Measurements from ENCODE around the gene PHACTR3.

Gene PHACTR3

DNA sequence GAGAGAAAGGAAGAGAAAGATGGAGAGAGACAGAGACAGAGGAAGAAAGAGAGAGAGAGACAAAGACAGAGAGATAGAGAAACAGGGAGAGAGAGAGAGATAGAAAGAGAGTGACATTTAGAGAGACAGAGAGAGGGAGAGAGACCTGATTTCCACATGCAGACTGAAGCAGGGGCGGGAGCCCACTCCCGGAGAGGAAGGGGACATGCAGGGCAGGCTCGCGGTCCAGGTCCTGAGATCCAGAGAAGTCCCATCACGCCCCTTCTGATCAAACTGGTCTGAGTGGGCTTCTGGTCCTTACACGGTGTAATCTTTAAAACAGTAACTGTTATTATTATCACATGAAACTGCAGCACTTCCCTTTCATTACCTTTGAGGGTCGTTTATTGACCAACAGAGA, 62.2 kb downstream of the PHACTR3 start:
- no peak overlapping the region for H3K4me3 ChIP-seq (ENCODE audit: low read depth in 1 of 5, low read length in 5 of 5)
- no peak overlapping the region for H3K9ac ChIP-seq (ENCODE audit: low read length in 5 of 5)
- H3K4me1 ChIP-seq (ENCODE audit: control insufficient read depth in 5 of 5, insufficient read depth in 5 of 5, low read length in 5 of 5): no peaks in the 10 kb centered on the region
- H3K27me3 ChIP-seq (ENCODE audit: control insufficient read depth in 5 of 5, insufficient read depth in 4 of 5, low read length in 5 of 5): peaks cover 6 to 29% (median 21%) of the 10 kb centered on the region in 5 donors
- no peaks in the 10 kb centered on the region for H3K9me3 ChIP-seq (ENCODE audit: control insufficient read depth in 5 of 5, low read length in 5 of 5)
- no peaks in the 10 kb centered on the region for H3K36me3 ChIP-seq (ENCODE audit: control insufficient read depth in 5 of 5, insufficient read depth in 5 of 5, low read length in 5 of 5)
- H3K27ac ChIP-seq (ENCODE audit: low read depth, low read length): no peak overlapping the region

DNA sequence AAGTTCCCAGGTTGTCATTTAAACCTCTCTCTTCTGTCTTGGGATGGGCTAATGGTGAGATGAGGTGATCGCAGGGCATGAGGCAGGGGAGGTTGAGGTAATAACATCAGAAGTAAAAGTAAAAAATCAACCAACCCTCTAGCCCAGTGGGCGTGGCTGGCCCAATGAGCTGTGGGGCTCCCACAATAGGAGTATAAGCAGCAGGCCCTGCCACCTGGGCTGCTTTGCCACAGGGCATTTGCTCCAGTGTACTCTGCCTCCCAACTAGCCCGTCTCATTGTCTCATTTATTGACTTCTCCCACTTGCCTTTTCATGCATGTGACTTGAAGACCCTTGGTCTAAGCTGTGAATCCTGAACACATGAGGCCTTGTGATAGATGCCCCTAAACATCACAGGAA, 62.8 kb downstream of the PHACTR3 start:
- H3K27me3 ChIP-seq (ENCODE audit: control insufficient read depth in 5 of 5, insufficient read depth in 4 of 5, low read length in 5 of 5): peaks cover 3 to 27% (median 24%) of the 10 kb centered on the region in 5 donors
- no peaks in the 10 kb centered on the region for H3K9me3 ChIP-seq (ENCODE audit: control insufficient read depth in 5 of 5, low read length in 5 of 5)
- H3K27ac ChIP-seq (ENCODE audit: low read depth, low read length): no peak overlapping the region
- no peaks in the 10 kb centered on the region for H3K36me3 ChIP-seq (ENCODE audit: control insufficient read depth in 5 of 5, insufficient read depth in 5 of 5, low read length in 5 of 5)
- H3K9ac ChIP-seq (ENCODE audit: low read length in 5 of 5): no peak overlapping the region
- H3K4me1 ChIP-seq (ENCODE audit: control insufficient read depth in 5 of 5, insufficient read depth in 5 of 5, low read length in 5 of 5): no peaks in the 10 kb centered on the region
- H3K4me3 ChIP-seq (ENCODE audit: low read depth in 1 of 5, low read length in 5 of 5): no peak overlapping the region

GRCh38 chr20:59667981-59668515, 63.7 kb downstream of the PHACTR3 start:
- Histone ChIP-seq H3K27me3 (ENCODE audit: control insufficient read depth in 5 of 5, insufficient read depth in 4 of 5, low read length in 5 of 5) (peaks cover 0 to 24% (median 21%) of the 10 kb centered on the region in 5 donors), H3K4me1 (ENCODE audit: control insufficient read depth in 5 of 5, insufficient read depth in 5 of 5, low read length in 5 of 5) (no peaks in the 10 kb centered on the region), H3K27ac (ENCODE audit: low read depth, low read length) (no peak overlapping the region), H3K9ac (ENCODE audit: low read length in 5 of 5) (no peak overlapping the region), H3K36me3 (ENCODE audit: control insufficient read depth in 5 of 5, insufficient read depth in 5 of 5, low read length in 5 of 5) (no peaks in the 10 kb centered on the region), H3K9me3 (ENCODE audit: control insufficient read depth in 5 of 5, low read length in 5 of 5) (no peaks in the 10 kb centered on the region), H3K4me3 (ENCODE audit: low read depth in 1 of 5, low read length in 5 of 5) (no peak overlapping the region)

- H3K27ac ChIP-seq (ENCODE audit: low read depth, low read length): no peak overlapping the region
- H3K9me3 ChIP-seq (ENCODE audit: control insufficient read depth in 5 of 5, low read length in 5 of 5): no peaks in the 10 kb centered on the region
- peaks cover 0 to 26% (median 17%) of the 10 kb centered on the region in 5 donors for H3K27me3 ChIP-seq (ENCODE audit: control insufficient read depth in 5 of 5, insufficient read depth in 4 of 5, low read length in 5 of 5)
- no peaks in the 10 kb centered on the region for H3K36me3 ChIP-seq (ENCODE audit: control insufficient read depth in 5 of 5, insufficient read depth in 5 of 5, low read length in 5 of 5)
- no peak overlapping the region for H3K9ac ChIP-seq (ENCODE audit: low read length in 5 of 5)
- H3K4me3 ChIP-seq (ENCODE audit: low read depth in 1 of 5, low read length in 5 of 5): no peak overlapping the region
- H3K4me1 ChIP-seq (ENCODE audit: control insufficient read depth in 5 of 5, insufficient read depth in 5 of 5, low read length in 5 of 5): peaks cover 0 to 5% (median 0%) of the 10 kb centered on the region in 5 donors
Observed at GRCh38 chr20:59668926-59669850, 64.8 kb downstream of the PHACTR3 start.

DNA sequence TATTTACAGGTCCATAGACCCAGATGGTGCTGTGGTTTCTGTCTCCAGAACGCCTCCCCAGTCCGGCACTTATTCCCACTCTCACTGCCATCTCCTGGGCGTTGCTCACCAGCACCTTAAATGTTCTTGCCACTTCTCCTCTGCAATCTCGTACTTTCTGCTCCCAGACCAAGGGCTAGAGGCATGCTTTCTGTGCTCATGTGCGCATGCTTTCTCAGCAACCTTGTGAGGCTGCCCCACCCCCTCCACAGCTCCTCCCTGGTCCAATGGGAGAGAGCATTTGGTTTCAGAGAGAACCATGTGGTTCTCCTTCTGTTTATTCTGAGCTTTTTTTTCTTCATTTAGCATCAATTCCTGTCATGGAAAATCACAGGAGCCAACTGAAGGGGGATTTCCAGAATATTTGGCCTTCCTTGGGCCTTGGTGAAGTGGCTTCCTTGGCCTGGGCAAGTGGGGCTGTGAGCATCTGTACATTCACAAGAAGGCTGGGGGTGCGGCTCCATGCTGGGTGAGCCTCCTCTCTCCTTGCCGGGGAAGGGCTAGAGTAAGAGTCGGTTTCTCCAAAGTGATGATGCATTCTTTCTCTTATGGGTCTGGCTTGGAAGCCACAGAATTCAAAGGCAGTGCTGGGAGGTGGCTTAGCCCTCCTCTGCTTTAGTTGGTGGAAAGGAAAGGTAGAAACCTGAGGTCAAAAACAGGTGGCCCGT, 66.6 kb downstream of the PHACTR3 start:
- Histone ChIP-seq H3K36me3 (ENCODE audit: control insufficient read depth in 5 of 5, insufficient read depth in 5 of 5, low read length in 5 of 5) (no peaks in the 10 kb centered on the region), H3K9me3 (ENCODE audit: control insufficient read depth in 5 of 5, low read length in 5 of 5) (no peaks in the 10 kb centered on the region), H3K4me1 (ENCODE audit: control insufficient read depth in 5 of 5, insufficient read depth in 5 of 5, low read length in 5 of 5) (peaks cover 0 to 5% (median 0%) of the 10 kb centered on the region in 5 donors), H3K27ac (ENCODE audit: low read depth, low read length) (no peak overlapping the region), H3K9ac (ENCODE audit: low read length in 5 of 5) (no peak overlapping the region), H3K4me3 (ENCODE audit: low read depth in 1 of 5, low read length in 5 of 5) (no peak overlapping the region), H3K27me3 (ENCODE audit: control insufficient read depth in 5 of 5, insufficient read depth in 4 of 5, low read length in 5 of 5) (peaks cover under 1 to 24% (median 19%) of the 10 kb centered on the region in 5 donors)

DNA sequence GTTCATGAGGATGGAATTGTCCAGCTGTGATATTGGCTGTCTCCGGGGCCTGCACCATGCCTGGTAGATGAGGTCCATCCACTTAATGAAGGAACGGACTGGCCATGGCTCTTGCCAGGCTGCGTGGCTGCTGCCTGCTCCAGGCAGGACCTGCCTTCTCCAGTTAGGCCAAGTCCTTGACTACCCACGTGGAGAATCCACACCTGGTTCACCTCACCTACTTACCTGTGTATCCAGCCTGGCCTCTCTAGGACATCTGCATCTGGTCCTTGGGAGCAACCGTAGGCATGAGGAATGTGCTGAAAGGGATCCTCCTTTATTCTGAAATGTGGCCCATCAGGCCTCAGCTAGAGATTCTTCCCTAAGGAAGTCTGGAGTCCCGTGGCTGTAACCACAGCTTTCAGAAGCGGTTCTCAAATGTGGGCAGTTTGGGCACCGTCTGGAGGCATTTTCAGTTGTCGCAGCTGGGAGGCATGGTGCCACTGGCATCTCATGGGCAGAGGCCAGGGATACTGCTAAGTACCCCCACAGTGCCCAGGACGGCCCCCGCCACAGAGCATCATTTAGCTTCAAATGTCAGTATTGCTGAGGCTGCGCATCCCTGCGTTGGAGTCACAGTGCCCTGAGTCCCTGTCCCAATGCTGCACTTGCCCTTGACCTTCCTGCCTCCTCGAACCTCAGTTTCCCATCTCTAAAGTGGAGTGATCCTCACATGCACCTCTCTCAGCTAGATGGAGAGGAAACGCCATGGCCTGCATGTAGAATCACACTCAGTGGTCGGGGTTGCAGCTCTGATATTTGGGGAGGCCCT, 67.5 kb downstream of the PHACTR3 start:
- H3K27ac ChIP-seq (ENCODE audit: low read depth, low read length): no peak overlapping the region
- H3K36me3 ChIP-seq (ENCODE audit: control insufficient read depth in 5 of 5, insufficient read depth in 5 of 5, low read length in 5 of 5): no peaks in the 10 kb centered on the region
- no peak overlapping the region for H3K4me3 ChIP-seq (ENCODE audit: low read depth in 1 of 5, low read length in 5 of 5)
- peaks cover 0 to 5% (median 0%) of the 10 kb centered on the region in 5 donors for H3K4me1 ChIP-seq (ENCODE audit: control insufficient read depth in 5 of 5, insufficient read depth in 5 of 5, low read length in 5 of 5)
- no peak overlapping the region for H3K9ac ChIP-seq (ENCODE audit: low read length in 5 of 5)
- no peaks in the 10 kb centered on the region for H3K9me3 ChIP-seq (ENCODE audit: control insufficient read depth in 5 of 5, low read length in 5 of 5)
- H3K27me3 ChIP-seq (ENCODE audit: control insufficient read depth in 5 of 5, insufficient read depth in 4 of 5, low read length in 5 of 5): peaks cover 6 to 29% (median 19%) of the 10 kb centered on the region in 5 donors

GRCh38 chr20:59672576-59672975, 68.2 kb downstream of the PHACTR3 start:
- H3K36me3 ChIP-seq (ENCODE audit: control insufficient read depth in 5 of 5, insufficient read depth in 5 of 5, low read length in 5 of 5): no peaks in the 10 kb centered on the region
- H3K9me3 ChIP-seq (ENCODE audit: control insufficient read depth in 5 of 5, low read length in 5 of 5): no peaks in the 10 kb centered on the region
- H3K4me1 ChIP-seq (ENCODE audit: control insufficient read depth in 5 of 5, insufficient read depth in 5 of 5, low read length in 5 of 5): peaks cover 0 to 5% (median 0%) of the 10 kb centered on the region in 5 donors
- H3K9ac ChIP-seq (ENCODE audit: low read length in 5 of 5): no peak overlapping the region
- no peak overlapping the region for H3K27ac ChIP-seq (ENCODE audit: low read depth, low read length)
- no peak overlapping the region for H3K4me3 ChIP-seq (ENCODE audit: low read depth in 1 of 5, low read length in 5 of 5)
- H3K27me3 ChIP-seq (ENCODE audit: control insufficient read depth in 5 of 5, insufficient read depth in 4 of 5, low read length in 5 of 5): peaks cover 6 to 31% (median 26%) of the 10 kb centered on the region in 5 donors

DNA sequence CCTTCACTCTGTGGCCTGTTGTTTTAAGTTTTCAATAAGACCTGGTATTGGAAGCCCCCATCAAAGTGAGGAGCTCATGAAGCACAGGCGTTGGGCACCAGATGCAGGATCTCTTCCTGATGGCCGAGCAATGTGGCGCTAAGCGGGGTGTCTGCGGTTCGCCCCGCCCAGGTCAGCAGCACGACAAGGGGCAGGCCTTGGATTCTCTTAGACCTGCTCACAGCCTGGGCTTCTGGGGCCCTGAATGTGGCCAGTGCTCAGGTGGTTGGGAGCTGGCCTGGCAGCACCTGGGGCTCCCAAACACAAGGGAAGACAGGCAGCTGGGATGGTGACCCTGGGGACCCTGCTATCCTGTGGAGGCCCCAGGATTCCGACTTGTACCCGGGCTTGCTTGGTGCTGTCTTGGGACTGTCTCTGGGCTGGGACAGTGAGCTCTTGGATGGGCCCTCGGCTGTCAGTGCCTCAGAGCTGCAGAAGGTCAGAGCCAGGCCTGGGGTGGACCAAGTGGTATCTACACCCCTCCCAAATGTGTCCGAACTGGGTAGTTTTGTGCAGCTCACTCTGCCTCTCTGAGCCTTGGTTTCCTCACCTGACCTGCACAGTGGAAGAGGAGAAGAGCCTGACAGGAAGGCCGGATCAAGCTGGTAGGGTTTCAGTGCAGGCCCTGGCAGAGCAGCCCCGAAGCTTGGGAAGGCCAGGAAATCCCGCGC, 69.1 kb downstream of the PHACTR3 start:
- no peaks in the 10 kb centered on the region for H3K36me3 ChIP-seq (ENCODE audit: control insufficient read depth in 5 of 5, insufficient read depth in 5 of 5, low read length in 5 of 5)

GRCh38 chr20:59673998-59674445, 69.7 kb downstream of the PHACTR3 start:
- peaks cover 0 to 5% (median 0%) of the 10 kb centered on the region in 5 donors for H3K4me1 ChIP-seq (ENCODE audit: control insufficient read depth in 5 of 5, insufficient read depth in 5 of 5, low read length in 5 of 5)
- H3K4me3 ChIP-seq (ENCODE audit: low read depth in 1 of 5, low read length in 5 of 5): no peak overlapping the region
- H3K9me3 ChIP-seq (ENCODE audit: control insufficient read depth in 5 of 5, low read length in 5 of 5): no peaks in the 10 kb centered on the region
- peaks cover 10 to 40% (median 34%) of the 10 kb centered on the region in 5 donors for H3K27me3 ChIP-seq (ENCODE audit: control insufficient read depth in 5 of 5, insufficient read depth in 4 of 5, low read length in 5 of 5)
- no peaks in the 10 kb centered on the region for H3K36me3 ChIP-seq (ENCODE audit: control insufficient read depth in 5 of 5, insufficient read depth in 5 of 5, low read length in 5 of 5)
- H3K9ac ChIP-seq (ENCODE audit: low read length in 5 of 5): no peak overlapping the region
- no peak overlapping the region for H3K27ac ChIP-seq (ENCODE audit: low read depth, low read length)

More for the DNA sequence above, 69.1 kb downstream of the PHACTR3 start:
- no peak overlapping the region for H3K27ac ChIP-seq (ENCODE audit: low read depth, low read length)
- H3K9ac ChIP-seq (ENCODE audit: low read length in 5 of 5): no peak overlapping the region
- H3K4me1 ChIP-seq (ENCODE audit: control insufficient read depth in 5 of 5, insufficient read depth in 5 of 5, low read length in 5 of 5): peaks cover 0 to 5% (median 0%) of the 10 kb centered on the region in 5 donors
- H3K9me3 ChIP-seq (ENCODE audit: control insufficient read depth in 5 of 5, low read length in 5 of 5): no peaks in the 10 kb centered on the region
- H3K4me3 ChIP-seq (ENCODE audit: low read depth in 1 of 5, low read length in 5 of 5): no peak overlapping the region
- H3K27me3 ChIP-seq (ENCODE audit: control insufficient read depth in 5 of 5, insufficient read depth in 4 of 5, low read length in 5 of 5): peaks cover 9 to 39% (median 34%) of the 10 kb centered on the region in 5 donors

All from subcutaneous abdominal adipose tissue (tissue), 5 donors.